ENCODE data around the gene MME. TPM values are rescaled to one million over a fixed set of nuclear protein-coding genes. Genes with fewer than 3 reads are reported as not detected.

Gene MME
- total and polyA plus RNA-seq, 4 donors: 4.1 to 20.7 (median 9.5) TPM

GRCh38 chr3:155233213-155233612 lies 153.1 kb downstream of the MME start:
- H3K9me3 ChIP-seq (ENCODE audit: control insufficient read depth in 4 of 4, low read length in 3 of 4): no peaks in the 10 kb centered on the region
- no peak overlapping the region for H3K9ac ChIP-seq (ENCODE audit: low read depth in 1 of 2, low read length in 2 of 2)
- no peak overlapping the region for H3K4me3 ChIP-seq (ENCODE audit: low read depth in 1 of 3, low read length in 3 of 3)
- no peak for DNase-seq (ENCODE audit: low spot score)
- H3K36me3 ChIP-seq (ENCODE audit: control insufficient read depth in 4 of 4, insufficient read depth in 3 of 4, low read depth in 1 of 4, low read length in 3 of 4): no peaks in the 10 kb centered on the region
- peaks cover 0 to 12% (median 4%) of the 10 kb centered on the region in 4 donors for H3K4me1 ChIP-seq (ENCODE audit: control insufficient read depth in 4 of 4, insufficient read depth in 4 of 4, low read length in 3 of 4)
- WGBS: 43% methylated on average over 2 of the region's 2 CpGs
- peak overlapping the region; percentile 22 to 51 for H3K27ac ChIP-seq (ENCODE audit: low read depth in 1 of 2, low read length in 2 of 2)
- TF ChIP-seq GABPA (IDR thresholded peaks at IDR 0.05 in 1 of 2, conservative IDR thresholded peaks at IDR 0.05 in 1 of 2) (no peak), HNF4A (conservative IDR thresholded peaks at IDR 0.05) (no peak), YY1 (IDR thresholded peaks at IDR 0.05) (no peak), EGR1 (IDR thresholded peaks at IDR 0.05; ENCODE audit: low read depth in 2 of 2) (no peak), HNF4G (IDR thresholded peaks at IDR 0.05) (no peak), JUND (IDR thresholded peaks at IDR 0.05) (no peak), SP1 (IDR thresholded peaks at IDR 0.05) (no peak), ATF3 (IDR thresholded peaks at IDR 0.05) (no peak), REST (IDR thresholded peaks at IDR 0.05) (no peak), NR2F2 (IDR thresholded peaks at IDR 0.05) (no peak), RXRA (IDR thresholded peaks at IDR 0.05) (no peak), FOXA1 (IDR thresholded peaks at IDR 0.05) (no peak), ZBTB33 (IDR thresholded peaks at IDR 0.05) (no peak)
- H3K27me3 ChIP-seq (ENCODE audit: control insufficient read depth in 4 of 4, insufficient read depth in 4 of 4, low read length in 3 of 4): no peaks in the 10 kb centered on the region

Other genes starting within 250 kb of the MME start
- gene STRIT1, start 213.4 kb downstream of the MME start, total RNA-seq: not detected
- gene STRIT1, start 213.4 kb downstream of the MME start, polyA plus RNA-seq: not detected

Measured in liver (tissue), 9 donors.